Activated CD4-positive, alpha-beta T cell treated with anti-CD3 and anti-CD28 coated beads for 4 hours (primary cell): ENCODE results near the gene RBBP7.
A peak's percentile ranks its signal among the peaks of the same experiment; 100 is the strongest.

Experiments used
- DNase-seq, 2 donors: peaks; one replicate each; pipeline ENCODE4 v3.0.0-alpha.2; 2020

The RBBP7 gene

GRCh38 chrX:16856744-16857143 lies 13.4 kb downstream of the RBBP7 start:
- no peak for DNase-seq

GRCh38 chrX:16856076-16856404 lies 14.1 kb downstream of the RBBP7 start:
- peak in 1 of 2 donors; percentile 11 for DNase-seq

- no peak for DNase-seq
Measured at GRCh38 chrX:16855363-16856075, 14.6 kb downstream of the RBBP7 start.

- DNase-seq: no peak
Measured at GRCh38 chrX:16853537-16853936, 16.6 kb downstream of the RBBP7 start.

- no peak for DNase-seq
Measured at GRCh38 chrX:16852617-16853179, 17.5 kb downstream of the RBBP7 start.

GRCh38 chrX:16851827-16852226 lies 18.3 kb downstream of the RBBP7 start:
- DNase-seq: no peak

- no peak for DNase-seq
Measured at GRCh38 chrX:16851421-16851820, 18.7 kb downstream of the RBBP7 start.

- DNase-seq: no peak
Measured at GRCh38 chrX:16848541-16848940, 21.6 kb downstream of the RBBP7 start.

GRCh38 chrX:16845686-16846085 lies 24.5 kb downstream of the RBBP7 start:
- DNase-seq: no peak

GRCh38 chrX:16843208-16843909 lies 26.8 kb downstream of the RBBP7 start:
- DNase-seq: no peak

GRCh38 chrX:16842684-16843083 lies 27.5 kb downstream of the RBBP7 start:
- no peak for DNase-seq

- no peak for DNase-seq
Measured at GRCh38 chrX:16839852-16840460, 30.2 kb downstream of the RBBP7 start.

- DNase-seq: no peak
Measured at GRCh38 chrX:16839219-16839851, 30.8 kb downstream of the RBBP7 start.

GRCh38 chrX:16838202-16839066 lies 31.7 kb downstream of the RBBP7 start:
- no peak for DNase-seq

- no peak for DNase-seq
Measured at GRCh38 chrX:16836371-16836770, 33.8 kb downstream of the RBBP7 start.

- DNase-seq: no peak
Measured at GRCh38 chrX:16834806-16835205, 35.4 kb downstream of the RBBP7 start.

GRCh38 chrX:16832301-16832700 lies 37.9 kb downstream of the RBBP7 start:
- no peak for DNase-seq

GRCh38 chrX:16828124-16828908 lies 41.8 kb downstream of the RBBP7 start:
- no peak for DNase-seq

GRCh38 chrX:16827225-16827624 lies 42.9 kb downstream of the RBBP7 start:
- DNase-seq: no peak

GRCh38 chrX:16826207-16826606 lies 44.0 kb downstream of the RBBP7 start:
- no peak for DNase-seq

- no peak for DNase-seq
Measured at GRCh38 chrX:16825264-16826035, 44.7 kb downstream of the RBBP7 start.
